NB4 (cell line): ENCODE data around the gene TSPAN18.

Experiments used
- CTCF ChIP-seq: IDR thresholded peaks from one replicate; pipeline ENCODE4 v1.5.1; 2012; ENCODE audit warnings: low read depth, low read length
- MAX ChIP-seq: IDR thresholded peaks from 2 replicates; pipeline ENCODE4 v1.6.1; 2011; ENCODE audit warnings: low read depth, low read length
- MYC ChIP-seq: IDR thresholded peaks from 2 replicates; pipeline ENCODE4 v1.6.1; 2011; ENCODE audit warnings: low read depth, low read length
- POLR2A ChIP-seq: IDR thresholded peaks from 2 replicates; pipeline ENCODE4 v1.6.1; 2011; ENCODE audit warnings: mild to moderate bottlenecking; ENCODE audit not compliant: insufficient read length; ENCODE audit errors: extremely low read depth

GRCh38 chr11:44709966-44710365, 16.8 kb upstream of the TSPAN18 start:
- TF ChIP-seq CTCF (no peak), POLR2A (no peak), MAX (no peak), MYC (no peak)
